Esophagus squamous epithelium (tissue), 4 donors: ENCODE data around the gene CTCFL.

Source experiments
- CTCF ChIP-seq, 6 experiments: fragments of 450-650 bp in 4 of 6; fragments of 200-600 bp in 2 of 6; sonication (generic) in 2 of 6; IDR thresholded peaks; one replicate each; pipeline ENCODE4 v1.5.1; 2016 to 2019; ENCODE audit warnings: antibody characterized with exemption in 6 of 6, mild to moderate bottlenecking in 4 of 6, moderate library complexity in 4 of 6
- POLR2A ChIP-seq, 4 donors: fragments of 450-650 bp; IDR thresholded peaks; one replicate each; pipeline ENCODE4 v1.6.1; 2017; ENCODE audit warnings: antibody characterized with exemption in 4 of 4, mild to moderate bottlenecking in 4 of 4, moderate library complexity in 3 of 4

GRCh38 chr20:57527728-57528127, 2.8 kb upstream of the CTCFL start:
- no peak for TF ChIP-seq POLR2A (IDR thresholded peaks at IDR 0.05)
- TF ChIP-seq CTCF (IDR thresholded peaks at IDR 0.05): no peak
